Measurements from ENCODE around the gene CCDC88B. TPM values are rescaled to one million over a fixed set of nuclear protein-coding genes. Genes with fewer than 3 reads are reported as not detected.
A peak's percentile ranks its signal among the peaks of the same experiment; 100 is the strongest.

The CCDC88B gene
- total and polyA plus RNA-seq, 2 of the 8 experiments (the other 6 are each of a cell fraction or from before 2014, with no cell fraction given): 5.9 to 12.5 TPM

DNA sequence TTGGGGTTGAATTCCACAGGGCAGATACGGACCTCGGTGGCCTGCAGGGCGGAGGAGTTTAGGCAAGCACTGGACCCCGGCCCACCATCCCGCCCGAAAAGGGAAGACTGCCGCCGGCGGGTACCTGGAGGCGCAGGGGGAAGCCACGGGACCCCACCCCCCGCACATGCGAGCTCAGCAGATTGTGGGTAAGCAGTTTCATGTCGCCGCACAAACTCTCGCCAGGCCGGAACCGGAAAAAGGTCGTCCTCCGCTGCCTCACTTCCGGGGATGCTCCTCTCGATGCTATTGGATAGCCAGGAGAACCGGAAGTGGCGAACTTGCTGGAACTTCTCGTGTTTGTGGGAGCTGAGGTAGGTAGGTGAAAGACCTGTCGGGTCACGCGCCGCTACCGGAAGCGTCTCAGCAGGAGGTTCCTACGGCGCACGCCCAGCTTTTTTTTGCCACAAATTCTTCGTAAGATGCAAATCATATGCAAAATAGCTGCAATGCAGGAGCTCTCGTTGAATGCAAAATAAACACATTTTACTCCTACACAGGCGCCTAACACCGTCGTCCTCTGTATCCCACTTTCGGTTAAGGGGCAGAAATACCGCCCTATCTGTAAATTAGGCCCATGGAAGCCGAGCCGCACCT, 22.6 kb upstream of the CCDC88B start, which contains the start of gene TRMT112:
TRMT112 (minus strand) TSS at position 235 of the 636 bp plus-strand sequence; CDS start at position 202, 33 bp downstream.
- Histone ChIP-seq H2BK120ac (replicated peaks; ENCODE audit: low read depth, low read length) (peak within 1 kb of the TSS; percentile 94), H3K27ac (ENCODE audit: low read depth, low read length) (peak within 1 kb of the TSS; percentile 91), H2AK5ac (ENCODE audit: low read depth, low read length) (0 out of 2 replicates have a peak within 1 kb of the TSS, but pooled peaks have one; percentile 71), H2BK15ac (ENCODE audit: low read length) (no peak within 1 kb of the TSS), H4K91ac (replicated peaks; ENCODE audit: insufficient read length, low read length) (peak within 1 kb of the TSS; percentile 96), H2BK20ac (ENCODE audit: low read length) (no peak within 1 kb of the TSS), H2AFZ (ENCODE audit: low read length) (0 out of 2 replicates have a peak within 1 kb of the TSS, but pooled peaks have one; percentile 40), H3K4me3 (ENCODE audit: extremely low read depth in 1 of 4, insufficient read depth in 2 of 4, low read depth in 3 of 4, low read length in 4 of 4) (peak within 1 kb of the TSS; percentile 73 to 80 (median 77)), H2BK12ac (ENCODE audit: low read depth, low read length) (0 out of 2 replicates have a peak within 1 kb of the TSS, but pooled peaks have one; percentile 27), H4K20me1 (replicated peaks in 1 of 2; ENCODE audit: control insufficient read depth in 1 of 2, insufficient read depth in 2 of 2, low read length in 2 of 2) (peaks cover 0 to 3% of the 10 kb centered on the region in 2 experiments), H3K14ac (ENCODE audit: insufficient read length) (no peak within 1 kb of the TSS), H4K8ac (ENCODE audit: extremely low read depth, insufficient read depth, low read length) (peak within 1 kb of the TSS; percentile 97), H3K27me3 (replicated peaks in 1 of 4; ENCODE audit: control insufficient read depth in 3 of 4, extremely low read depth in 1 of 4, insufficient read depth in 3 of 4, low read length in 3 of 4) (no peaks in the 10 kb centered on the region), H3K23ac (ENCODE audit: insufficient read length) (no peak within 1 kb of the TSS), H3K79me1 (ENCODE audit: low read depth, low read length) (peaks cover 7% of the 10 kb centered on the region; the same call in 1 of the 2 replicates), H3K4ac (replicated peaks; ENCODE audit: insufficient read length, low read depth, low read length) (peak within 1 kb of the TSS; percentile 97), H3K56ac (replicated peaks; ENCODE audit: insufficient read length, low read depth, low read length) (peak within 1 kb of the TSS; percentile 91), H3K23me2 (ENCODE audit: low read depth, low read length) (peaks cover 5% of the 10 kb centered on the region; the same call in 1 of the 2 replicates), H4K5ac (ENCODE audit: insufficient read length, low read depth, low read length) (peak within 1 kb of the TSS; percentile 99), H3K4me1 (replicated peaks in 1 of 4; ENCODE audit: control insufficient read depth in 3 of 4, insufficient read depth in 4 of 4, low read length in 3 of 4) (peaks cover 0 to 8% (median 3%) of the 10 kb centered on the region in 4 experiments; a peak in 6 of 7 replicates), H3K79me2 (ENCODE audit: control insufficient read depth in 1 of 2, insufficient read depth in 2 of 2, low read length in 2 of 2) (peaks cover 0 to 18% of the 10 kb centered on the region in 2 experiments; a peak in 1 of 4 replicates), H3K36me3 (ENCODE audit: control insufficient read depth in 2 of 4, insufficient read depth in 4 of 4, low read length in 3 of 4) (peaks cover 2 to 26% (median 15%) of the 10 kb centered on the region in 4 experiments; a peak in 7 of 8 replicates), H2BK5ac (ENCODE audit: low read depth, low read length) (peak within 1 kb of the TSS; percentile 84), H3K4me2 (ENCODE audit: insufficient read depth in 1 of 2, low read depth in 2 of 2, low read length in 2 of 2) (peak within 1 kb of the TSS; percentile 60 to 75), H3K18ac (ENCODE audit: extremely low read depth, low read length) (peak within 1 kb of the TSS; percentile 71), H3K9me3 (ENCODE audit: insufficient read depth in 2 of 2, low read depth in 1 of 2, low read length in 1 of 2) (no peaks in the 10 kb centered on the region), H3K9ac (replicated peaks in 1 of 4; ENCODE audit: extremely low read depth in 1 of 4, low read depth in 3 of 4, low read length in 3 of 4) (peak within 1 kb of the TSS; percentile 70 to 85 (median 79))
- ChIA-PET CTCF (ENCODE audit: partially characterized antibody) (interaction anchor here (0.7 to 20.8 kb wide), 16 partner anchors 11 to 372 kb away, joined by 3 to 614 read pairs (median 4); partner anchors contain the start of genes BAD, CATSPERZ, CCDC88B and NUDT22), POLR2A (ENCODE audit: partially characterized antibody) (interaction anchor here (0.6 to 6.6 kb wide), 28 partner anchors 9 to 249 kb away, joined by 3 to 61 read pairs (median 6); partner anchors contain the start of genes CCDC88B, ESRRA, FERMT3 and NUDT22)
- 1% methylated on average over 37 of the region's 43 CpGs; no CpG with 5 or more reads in 1 of the 2 experiments for WGBS, 2 experiments (ENCODE audit: extremely low coverage in 1 of 2, insufficient coverage in 1 of 2, insufficient read length in 1 of 2, insufficient replicate concordance in 2 of 2, low coverage in 1 of 2, low lambda C conversion rate in 2 of 2, missing lambda C conversion rate in 1 of 2)
- peak; percentile 89 to 97 for DNase-seq (ENCODE audit: low read depth in 1 of 2, low spot score in 2 of 2)
- FAIRE-seq: peak; percentile 87
- TF ChIP-seq POLR2A (IDR thresholded peaks at IDR 0.05; ENCODE audit: control extremely low read depth in 1 of 2, low read depth in 2 of 2, low read length in 2 of 2) (peak in 1 of 2 experiments; percentile 76; a peak in 2 of 3 replicates), NANOG (IDR thresholded peaks at IDR 0.05; ENCODE audit: insufficient read depth, low read depth, low read length, poor library complexity, severe bottlenecking) (no peak), BRCA1 (IDR thresholded peaks at IDR 0.05; ENCODE audit: low read depth, low read length) (no peak), SAP30 (IDR thresholded peaks at IDR 0.05; ENCODE audit: insufficient read depth, insufficient replicate concordance, low read length) (no peak), RNF2 (IDR thresholded peaks at IDR 0.05; ENCODE audit: borderline replicate concordance, low read depth, low read length, missing control alignments, poor library complexity, severe bottlenecking) (no peak), TAF7 (optimal IDR thresholded peaks at IDR 0.05; ENCODE audit: borderline replicate concordance, low read depth, low read length) (peak; percentile 1)

Measured in H1 (cell line).